ENCODE measurements around the gene SEC31B. TPM values are rescaled to one million over a fixed set of nuclear protein-coding genes. Genes with fewer than 3 reads are reported as not detected.

Gene SEC31B
- total RNA-seq, 1 donor from 2014 or later, result 9.2 TPM

GRCh38 chr10:100485801-100486495 lies 33.7 kb downstream of the SEC31B start:
- DNase-seq (ENCODE audit: low spot score in 2 of 2), result no peak
- intact Hi-C loops (cut with DNase I), result no loop called here
- no peak overlapping the region for H3K4me3 ChIP-seq

GRCh38 chr10:100485366-100485765 lies 34.3 kb downstream of the SEC31B start:
- peaks cover 0 to 13% of the 10 kb centered on the region in 2 donors for H3K4me1 ChIP-seq
- H3K4me3 ChIP-seq, result no peak overlapping the region
- H3K27me3 ChIP-seq, result no peaks in the 10 kb centered on the region
- H3K36me3 ChIP-seq, result peaks cover 20 to 32% of the 10 kb centered on the region in 2 donors
- H3K9me3 ChIP-seq, result no peaks in the 10 kb centered on the region
- intact Hi-C loops (cut with DNase I), result no loop called here
- TF ChIP-seq, protein P1, sequence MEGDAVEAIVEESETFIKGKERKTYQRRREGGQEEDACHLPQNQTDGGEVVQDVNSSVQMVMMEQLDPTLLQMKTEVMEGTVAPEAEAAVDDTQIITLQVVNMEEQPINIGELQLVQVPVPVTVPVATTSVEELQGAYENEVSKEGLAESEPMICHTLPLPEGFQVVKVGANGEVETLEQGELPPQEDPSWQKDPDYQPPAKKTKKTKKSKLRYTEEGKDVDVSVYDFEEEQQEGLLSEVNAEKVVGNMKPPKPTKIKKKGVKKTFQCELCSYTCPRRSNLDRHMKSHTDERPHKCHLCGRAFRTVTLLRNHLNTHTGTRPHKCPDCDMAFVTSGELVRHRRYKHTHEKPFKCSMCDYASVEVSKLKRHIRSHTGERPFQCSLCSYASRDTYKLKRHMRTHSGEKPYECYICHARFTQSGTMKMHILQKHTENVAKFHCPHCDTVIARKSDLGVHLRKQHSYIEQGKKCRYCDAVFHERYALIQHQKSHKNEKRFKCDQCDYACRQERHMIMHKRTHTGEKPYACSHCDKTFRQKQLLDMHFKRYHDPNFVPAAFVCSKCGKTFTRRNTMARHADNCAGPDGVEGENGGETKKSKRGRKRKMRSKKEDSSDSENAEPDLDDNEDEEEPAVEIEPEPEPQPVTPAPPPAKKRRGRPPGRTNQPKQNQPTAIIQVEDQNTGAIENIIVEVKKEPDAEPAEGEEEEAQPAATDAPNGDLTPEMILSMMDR (IDR thresholded peaks at IDR 0.05), result no peak
- no peak overlapping the region for H3K27ac ChIP-seq
- no peak for DNase-seq (ENCODE audit: low spot score in 2 of 2)

More at GRCh38 chr10:100485801-100486495, 33.7 kb downstream of the SEC31B start:
- Histone ChIP-seq H3K27me3 (no peaks in the 10 kb centered on the region), H3K4me1 (peaks cover 0 to 13% of the 10 kb centered on the region in 2 donors), H3K36me3 (peaks cover 23 to 35% of the 10 kb centered on the region in 2 donors), H3K9me3 (no peaks in the 10 kb centered on the region), H3K27ac (no peak overlapping the region)
- TF ChIP-seq, protein P1 (IDR thresholded peaks at IDR 0.05), result no peak

DNA sequence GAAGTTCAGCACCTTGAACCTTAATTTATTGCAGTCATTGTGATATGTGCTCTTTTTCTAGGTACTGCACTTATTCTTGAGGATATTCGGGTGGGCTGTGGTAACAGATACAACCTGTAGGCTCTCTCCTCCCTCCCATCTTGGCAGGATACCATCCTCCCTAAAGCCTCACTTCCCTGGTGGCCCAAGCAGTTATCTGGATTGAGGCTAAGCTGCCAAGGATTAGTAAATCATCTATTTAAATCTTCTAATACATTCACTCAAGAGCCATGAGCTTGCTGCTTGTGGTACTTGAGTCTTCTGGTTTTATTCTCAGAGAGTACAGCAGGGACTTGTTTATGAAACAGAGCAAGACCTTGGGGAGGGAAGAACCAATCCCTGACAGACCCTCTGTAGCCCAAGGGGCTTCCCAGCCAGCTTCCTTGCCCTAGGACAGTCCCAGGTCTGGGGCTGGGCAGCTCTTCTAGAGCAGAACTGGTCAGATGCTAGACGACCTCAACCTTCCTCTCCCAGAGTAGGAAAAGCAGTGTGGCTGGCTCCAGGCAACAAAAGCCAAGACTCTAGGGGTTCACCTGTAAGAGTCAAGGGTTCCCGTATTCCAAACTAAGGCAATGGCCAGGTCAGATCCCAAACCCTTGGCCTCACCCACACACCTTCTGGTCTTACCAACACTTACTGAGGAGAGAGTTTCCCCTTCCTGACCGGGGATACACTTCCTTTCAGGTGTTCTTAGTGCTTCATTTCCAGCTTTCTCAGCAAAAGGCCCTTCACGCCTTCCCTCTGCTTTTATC lies 35.6 kb downstream of the SEC31B start:
- no peak for DNase-seq (ENCODE audit: low spot score in 2 of 2)
- Histone ChIP-seq H3K27ac (no peak overlapping the region), H3K36me3 (peaks cover 15 to 19% of the 10 kb centered on the region in 2 donors), H3K27me3 (no peaks in the 10 kb centered on the region), H3K9me3 (no peaks in the 10 kb centered on the region), H3K4me1 (peaks cover 0 to 13% of the 10 kb centered on the region in 2 donors), H3K4me3 (no peak overlapping the region)
- TF ChIP-seq, protein P1 (IDR thresholded peaks at IDR 0.05), result no peak
- intact Hi-C loops (cut with DNase I), result loop anchor here (2.0 kb wide), 1 partner anchor 35 kb away; the partner anchor contains the start of gene SEC31B

DNA sequence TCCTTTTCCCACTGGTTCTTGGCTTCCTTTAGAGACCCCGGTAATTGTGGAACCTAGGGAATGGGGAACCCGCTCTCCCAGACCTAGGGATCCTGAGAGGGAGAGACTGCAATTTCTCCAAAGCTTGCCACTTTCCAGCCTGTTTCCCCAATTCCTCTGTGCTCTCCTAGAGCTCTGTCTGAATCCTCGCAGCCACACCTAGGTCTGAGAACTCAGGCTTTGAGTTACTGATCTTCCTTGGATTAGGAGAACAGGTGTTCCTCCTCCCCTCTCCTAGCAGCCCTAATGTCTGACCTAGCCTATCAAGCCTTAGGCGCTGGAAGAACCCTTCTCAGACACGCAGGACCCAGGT lies 36.9 kb downstream of the SEC31B start:
- peak overlapping the region; percentile 55 to 78 for H3K4me3 ChIP-seq

DNA sequence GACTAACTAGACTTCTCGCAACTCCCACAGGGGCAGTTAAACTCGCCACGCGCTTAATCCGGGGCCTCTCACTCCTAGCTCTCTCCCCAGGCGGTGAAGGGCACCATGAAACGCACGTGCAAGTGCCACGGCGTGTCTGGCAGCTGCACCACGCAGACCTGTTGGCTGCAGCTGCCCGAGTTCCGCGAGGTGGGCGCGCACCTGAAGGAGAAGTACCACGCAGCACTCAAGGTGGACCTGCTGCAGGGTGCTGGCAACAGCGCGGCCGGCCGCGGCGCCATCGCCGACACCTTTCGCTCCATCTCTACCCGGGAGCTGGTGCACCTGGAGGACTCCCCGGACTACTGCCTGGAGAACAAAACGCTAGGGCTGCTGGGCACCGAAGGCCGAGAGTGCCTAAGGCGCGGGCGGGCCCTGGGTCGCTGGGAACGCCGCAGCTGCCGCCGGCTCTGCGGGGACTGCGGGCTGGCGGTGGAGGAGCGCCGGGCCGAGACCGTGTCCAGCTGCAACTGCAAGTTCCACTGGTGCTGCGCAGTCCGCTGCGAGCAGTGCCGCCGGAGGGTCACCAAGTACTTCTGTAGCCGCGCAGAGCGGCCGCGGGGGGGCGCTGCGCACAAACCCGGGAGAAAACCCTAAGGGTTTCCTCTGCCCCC lies 37.4 kb downstream of the SEC31B start:
- Histone ChIP-seq H3K9me3 (no peaks in the 10 kb centered on the region), H3K27ac (no peak overlapping the region), H3K4me1 (peaks cover 0 to 13% of the 10 kb centered on the region in 2 donors), H3K36me3 (peaks cover 1 to 3% of the 10 kb centered on the region in 2 donors), H3K4me3 (peak overlapping the region; percentile 55 to 78), H3K27me3 (no peaks in the 10 kb centered on the region)
- peak in 1 of 2 donors; percentile 74 for DNase-seq (ENCODE audit: low spot score in 2 of 2)
- TF ChIP-seq, protein P1 (IDR thresholded peaks at IDR 0.05), result peak; percentile 54 to 79 (median 77)
- intact Hi-C loops (cut with DNase I), result loop anchor here (2.0 kb wide), 1 partner anchor 36 kb away; the partner anchor contains the start of gene SEC31B

More for the DNA sequence above, 36.9 kb downstream of the SEC31B start:
- intact Hi-C loops (cut with DNase I), result loop anchor here (2.0 kb wide), 1 partner anchor 36 kb away; the partner anchor contains the start of gene SEC31B
- H3K4me1 ChIP-seq, result peaks cover 0 to 13% of the 10 kb centered on the region in 2 donors
- TF ChIP-seq, protein P1 (IDR thresholded peaks at IDR 0.05), result peak in 1 of 3 experiments; percentile 2
- no peaks in the 10 kb centered on the region for H3K27me3 ChIP-seq
- no peak for DNase-seq (ENCODE audit: low spot score in 2 of 2)
- H3K9me3 ChIP-seq, result no peaks in the 10 kb centered on the region
- peaks cover 6 to 8% of the 10 kb centered on the region in 2 donors for H3K36me3 ChIP-seq
- no peak overlapping the region for H3K27ac ChIP-seq
